ENCODE data around the gene CPVL. TPM values are rescaled to one million over a fixed set of nuclear protein-coding genes. Genes with fewer than 3 reads are reported as not detected.

The CPVL gene
- total RNA-seq, 3 donors from 2014 or later (not counting 1 experiment from before 2014, with no cell fraction given), result 4.9 to 11.6 (median 9.8) TPM

GRCh38 chr7:28983396-28984190, 162.7 kb downstream of the CPVL start:
- WGBS (ENCODE audit: insufficient coverage), result 36% methylated on average over 1 of the region's 4 CpGs
- Mint-ChIP-seq H3K27me3 (ENCODE audit: low read depth in 2 of 2) (peaks cover 18 to 48% of the 10 kb centered on the region in 2 donors), H3K4me3 (no peak overlapping the region), H3K9me3 (no peaks in the 10 kb centered on the region), H3K27ac (no peak overlapping the region), H3K4me1 (peaks cover 5 to 12% of the 10 kb centered on the region in 2 donors), H3K36me3 (no peaks in the 10 kb centered on the region)
- no peak for DNase-seq
- no peaks in the 10 kb centered on the region for H3K9me3 ChIP-seq (ENCODE audit: control insufficient read depth, insufficient read depth, low read length)
- no peaks in the 10 kb centered on the region for H3K36me3 ChIP-seq (ENCODE audit: control insufficient read depth, insufficient read depth, low read length)
- H3K4me1 ChIP-seq (ENCODE audit: control insufficient read depth, insufficient read depth, low read length), result no peaks in the 10 kb centered on the region
- ATAC-seq, result no peak
- H3K27me3 ChIP-seq (ENCODE audit: control insufficient read depth, insufficient read depth, low read length), result no peaks in the 10 kb centered on the region
- intact Hi-C loops (cut with micrococcal nuclease), result no loop called here
- no peak overlapping the region for H3K27ac ChIP-seq (ENCODE audit: low read length)
- H3K4me3 ChIP-seq (ENCODE audit: low read length), result no peak overlapping the region
- TF ChIP-seq, protein P1, sequence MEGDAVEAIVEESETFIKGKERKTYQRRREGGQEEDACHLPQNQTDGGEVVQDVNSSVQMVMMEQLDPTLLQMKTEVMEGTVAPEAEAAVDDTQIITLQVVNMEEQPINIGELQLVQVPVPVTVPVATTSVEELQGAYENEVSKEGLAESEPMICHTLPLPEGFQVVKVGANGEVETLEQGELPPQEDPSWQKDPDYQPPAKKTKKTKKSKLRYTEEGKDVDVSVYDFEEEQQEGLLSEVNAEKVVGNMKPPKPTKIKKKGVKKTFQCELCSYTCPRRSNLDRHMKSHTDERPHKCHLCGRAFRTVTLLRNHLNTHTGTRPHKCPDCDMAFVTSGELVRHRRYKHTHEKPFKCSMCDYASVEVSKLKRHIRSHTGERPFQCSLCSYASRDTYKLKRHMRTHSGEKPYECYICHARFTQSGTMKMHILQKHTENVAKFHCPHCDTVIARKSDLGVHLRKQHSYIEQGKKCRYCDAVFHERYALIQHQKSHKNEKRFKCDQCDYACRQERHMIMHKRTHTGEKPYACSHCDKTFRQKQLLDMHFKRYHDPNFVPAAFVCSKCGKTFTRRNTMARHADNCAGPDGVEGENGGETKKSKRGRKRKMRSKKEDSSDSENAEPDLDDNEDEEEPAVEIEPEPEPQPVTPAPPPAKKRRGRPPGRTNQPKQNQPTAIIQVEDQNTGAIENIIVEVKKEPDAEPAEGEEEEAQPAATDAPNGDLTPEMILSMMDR (IDR thresholded peaks at IDR 0.05), result no peak

DNA sequence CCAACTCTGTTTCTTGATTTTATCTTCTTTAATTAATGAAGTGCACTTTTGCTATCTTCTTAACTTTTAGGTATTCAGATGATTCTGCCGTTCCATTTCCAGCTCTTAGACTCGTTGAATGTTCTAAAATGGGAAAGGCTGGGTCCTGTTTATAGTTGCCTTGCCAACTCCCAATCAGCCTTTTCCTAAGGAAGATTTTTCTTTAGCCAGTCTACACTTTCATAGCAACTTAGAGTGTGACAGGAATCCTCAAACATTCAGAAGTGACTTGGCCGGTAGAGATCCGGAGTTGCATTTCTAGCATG, 165.2 kb downstream of the CPVL start:
- Mint-ChIP-seq H3K27me3 (ENCODE audit: low read depth in 2 of 2) (peaks cover 10 to 30% of the 10 kb centered on the region in 2 donors), H3K4me1 (peaks cover 5 to 6% of the 10 kb centered on the region in 2 donors), H3K36me3 (no peaks in the 10 kb centered on the region), H3K27ac (no peak overlapping the region), H3K9me3 (no peaks in the 10 kb centered on the region), H3K4me3 (no peak overlapping the region)
- H3K4me3 ChIP-seq (ENCODE audit: low read length), result no peak overlapping the region
- H3K27me3 ChIP-seq (ENCODE audit: control insufficient read depth, insufficient read depth, low read length), result no peaks in the 10 kb centered on the region
- H3K36me3 ChIP-seq (ENCODE audit: control insufficient read depth, insufficient read depth, low read length), result no peaks in the 10 kb centered on the region
- ATAC-seq (no peak), DNase-seq (no peak)
- H3K4me1 ChIP-seq (ENCODE audit: control insufficient read depth, insufficient read depth, low read length), result no peaks in the 10 kb centered on the region
- no peaks in the 10 kb centered on the region for H3K9me3 ChIP-seq (ENCODE audit: control insufficient read depth, insufficient read depth, low read length)
- intact Hi-C loops (cut with micrococcal nuclease), result no loop called here
- no peak overlapping the region for H3K27ac ChIP-seq (ENCODE audit: low read length)
- TF ChIP-seq, protein P1 (IDR thresholded peaks at IDR 0.05), result no peak
- 95% methylated on average over 4 of the region's 4 CpGs for WGBS (ENCODE audit: insufficient coverage)

GRCh38 chr7:28980451-28981160, 165.7 kb downstream of the CPVL start:
- ATAC-seq, result no peak
- no peak overlapping the region for H3K27ac ChIP-seq (ENCODE audit: low read length)

More at GRCh38 chr7:28980451-28981160, 165.7 kb downstream of the CPVL start:
- TF ChIP-seq, protein P1 (IDR thresholded peaks at IDR 0.05), result no peak
- DNase-seq, result no peak
- Mint-ChIP-seq H3K4me3 (no peak overlapping the region), H3K4me1 (peaks cover 5 to 6% of the 10 kb centered on the region in 2 donors), H3K27me3 (ENCODE audit: low read depth in 2 of 2) (peaks cover 10 to 25% of the 10 kb centered on the region in 2 donors), H3K27ac (no peak overlapping the region), H3K36me3 (no peaks in the 10 kb centered on the region), H3K9me3 (no peaks in the 10 kb centered on the region)
- H3K4me3 ChIP-seq (ENCODE audit: low read length), result no peak overlapping the region
- H3K36me3 ChIP-seq (ENCODE audit: control insufficient read depth, insufficient read depth, low read length), result no peaks in the 10 kb centered on the region
- 76% methylated on average over 8 of the region's 8 CpGs for WGBS (ENCODE audit: insufficient coverage)
- no peaks in the 10 kb centered on the region for H3K27me3 ChIP-seq (ENCODE audit: control insufficient read depth, insufficient read depth, low read length)
- intact Hi-C loops (cut with micrococcal nuclease), result no loop called here
- H3K4me1 ChIP-seq (ENCODE audit: control insufficient read depth, insufficient read depth, low read length), result no peaks in the 10 kb centered on the region
- no peaks in the 10 kb centered on the region for H3K9me3 ChIP-seq (ENCODE audit: control insufficient read depth, insufficient read depth, low read length)

Data from natural killer cell (primary cell).